Measurements from ENCODE around the gene CDIPT. TPM values are rescaled to one million over a fixed set of nuclear protein-coding genes. Genes with fewer than 3 reads are reported as not detected.

The CDIPT gene
- total and polyA plus RNA-seq, 2 experiments from 2014 or later = 126 to 181 TPM

- no peak for TF ChIP-seq EZH2 (IDR thresholded peaks at IDR 0.05; ENCODE audit: insufficient read depth, poor library complexity, severe bottlenecking)
- TF ChIP-seq EZH2phosphoT487 (IDR thresholded peaks at IDR 0.05; ENCODE audit: insufficient read depth, low read depth) = no peak
- H3K9ac ChIP-seq = no peak overlapping the region
- in situ Hi-C loops (cut with MboI) = no loop called here
- H3K36me3 ChIP-seq (ENCODE audit: low read depth) = no peaks in the 10 kb centered on the region
- WGBS, 2 experiments (ENCODE audit: low coverage in 1 of 2, low lambda C conversion rate in 2 of 2, missing lambda C conversion rate in 2 of 2) = 69 to 74% methylated on average over 6 of the region's 6 CpGs
- H3K79me2 ChIP-seq (ENCODE audit: insufficient read depth) = no peaks in the 10 kb centered on the region
- H3K27me3 ChIP-seq (replicated peaks; ENCODE audit: insufficient read depth) = no peaks in the 10 kb centered on the region
- H3F3A ChIP-seq (ENCODE audit: insufficient read depth) = no peaks in the 10 kb centered on the region
- H3K4me3 ChIP-seq = no peak overlapping the region
- H3K9me2 ChIP-seq (ENCODE audit: insufficient read depth) = no peaks in the 10 kb centered on the region
- no peak overlapping the region for H3K27ac ChIP-seq
- no peaks in the 10 kb centered on the region for H4K20me1 ChIP-seq (ENCODE audit: insufficient read depth)
- no peak overlapping the region for H3K4me2 ChIP-seq (ENCODE audit: unreplicated experiment)
- H2AFZ ChIP-seq = no peak overlapping the region
- DNase-seq = no peak
- no peaks in the 10 kb centered on the region for H3K4me1 ChIP-seq (ENCODE audit: insufficient read depth)
- H3K9me3 ChIP-seq (ENCODE audit: low read depth) = no peaks in the 10 kb centered on the region
These were observed 21.0 kb upstream of the CDIPT start for GRCh38 chr16:29883987-29884386.

- no peaks in the 10 kb centered on the region for H4K20me1 ChIP-seq (ENCODE audit: insufficient read depth)
- no peak overlapping the region for H3K9ac ChIP-seq
- H3K79me2 ChIP-seq (ENCODE audit: insufficient read depth) = no peaks in the 10 kb centered on the region
- no peak overlapping the region for H3K4me3 ChIP-seq
- H3K9me2 ChIP-seq (ENCODE audit: insufficient read depth) = no peaks in the 10 kb centered on the region
- H3K4me2 ChIP-seq (ENCODE audit: unreplicated experiment) = no peak overlapping the region
- no peaks in the 10 kb centered on the region for H3K9me3 ChIP-seq (ENCODE audit: low read depth)
- TF ChIP-seq EZH2 (IDR thresholded peaks at IDR 0.05; ENCODE audit: insufficient read depth, poor library complexity, severe bottlenecking) (no peak), EZH2phosphoT487 (IDR thresholded peaks at IDR 0.05; ENCODE audit: insufficient read depth, low read depth) (no peak)
- no peak overlapping the region for H2AFZ ChIP-seq
- 0 out of 2 replicates have a peak, but pooled peaks cover 6% of the 10 kb centered on the region for H3K27me3 ChIP-seq (replicated peaks; ENCODE audit: insufficient read depth)
- in situ Hi-C loops (cut with MboI) = no loop called here
- H3K27ac ChIP-seq = no peak overlapping the region
- no peak for DNase-seq
- H3K4me1 ChIP-seq (ENCODE audit: insufficient read depth) = no peaks in the 10 kb centered on the region
- no peaks in the 10 kb centered on the region for H3F3A ChIP-seq (ENCODE audit: insufficient read depth)
- 82 to 92% methylated on average over 3 of the region's 3 CpGs for WGBS, 2 experiments (ENCODE audit: low coverage in 1 of 2, low lambda C conversion rate in 2 of 2, missing lambda C conversion rate in 2 of 2)
- no peaks in the 10 kb centered on the region for H3K36me3 ChIP-seq (ENCODE audit: low read depth)
These were observed 18.0 kb upstream of the CDIPT start for GRCh38 chr16:29881050-29881449.

GRCh38 chr16:29878172-29878571 lies 15.1 kb upstream of the CDIPT start:
- no peaks in the 10 kb centered on the region for H3K4me1 ChIP-seq (ENCODE audit: insufficient read depth)
- in situ Hi-C loops (cut with MboI) = no loop called here

GRCh38 chr16:29877266-29877961 lies 14.4 kb upstream of the CDIPT start:
- WGBS, 2 experiments (ENCODE audit: low coverage in 1 of 2, low lambda C conversion rate in 2 of 2, missing lambda C conversion rate in 2 of 2) = 15 to 23% methylated on average over 26 to 27 of the region's 28 CpGs
- no peaks in the 10 kb centered on the region for H3K36me3 ChIP-seq (ENCODE audit: low read depth)
- in situ Hi-C loops (cut with MboI) = no loop called here
- no peaks in the 10 kb centered on the region for H4K20me1 ChIP-seq (ENCODE audit: insufficient read depth)
- H3K4me1 ChIP-seq (ENCODE audit: insufficient read depth) = no peaks in the 10 kb centered on the region
- H3K4me2 ChIP-seq (ENCODE audit: unreplicated experiment) = no peak overlapping the region
- H3K27ac ChIP-seq = no peak overlapping the region
- H3K9me3 ChIP-seq (ENCODE audit: low read depth) = no peaks in the 10 kb centered on the region
- peak overlapping the region; percentile 50; the same call in 1 of the 2 replicates for H3K4me3 ChIP-seq
- no peaks in the 10 kb centered on the region for H3F3A ChIP-seq (ENCODE audit: insufficient read depth)
- DNase-seq = peak; percentile 52
- peak overlapping the region; percentile 32; the same call in 1 of the 2 replicates for H2AFZ ChIP-seq
- no peak overlapping the region for H3K9ac ChIP-seq
- TF ChIP-seq EZH2phosphoT487 (IDR thresholded peaks at IDR 0.05; ENCODE audit: insufficient read depth, low read depth) (no peak), EZH2 (IDR thresholded peaks at IDR 0.05; ENCODE audit: insufficient read depth, poor library complexity, severe bottlenecking) (no peak)
- H3K9me2 ChIP-seq (ENCODE audit: insufficient read depth) = no peaks in the 10 kb centered on the region
- H3K79me2 ChIP-seq (ENCODE audit: insufficient read depth) = no peaks in the 10 kb centered on the region
- 0 out of 2 replicates have a peak, but pooled peaks cover 6% of the 10 kb centered on the region for H3K27me3 ChIP-seq (replicated peaks; ENCODE audit: insufficient read depth)

More at GRCh38 chr16:29878172-29878571, 15.1 kb upstream of the CDIPT start:
- Histone ChIP-seq H3F3A (ENCODE audit: insufficient read depth) (no peaks in the 10 kb centered on the region), H3K4me2 (ENCODE audit: unreplicated experiment) (no peak overlapping the region), H3K9me2 (ENCODE audit: insufficient read depth) (no peaks in the 10 kb centered on the region), H4K20me1 (ENCODE audit: insufficient read depth) (no peaks in the 10 kb centered on the region), H2AFZ (no peak overlapping the region), H3K9ac (no peak overlapping the region), H3K4me3 (no peak overlapping the region), H3K79me2 (ENCODE audit: insufficient read depth) (no peaks in the 10 kb centered on the region), H3K27ac (no peak overlapping the region), H3K9me3 (ENCODE audit: low read depth) (no peaks in the 10 kb centered on the region), H3K36me3 (ENCODE audit: low read depth) (no peaks in the 10 kb centered on the region), H3K27me3 (replicated peaks; ENCODE audit: insufficient read depth) (0 out of 2 replicates have a peak, but pooled peaks cover 6% of the 10 kb centered on the region)
- no peak for DNase-seq
- TF ChIP-seq EZH2phosphoT487 (IDR thresholded peaks at IDR 0.05; ENCODE audit: insufficient read depth, low read depth) (no peak), EZH2 (IDR thresholded peaks at IDR 0.05; ENCODE audit: insufficient read depth, poor library complexity, severe bottlenecking) (no peak)
- WGBS, 2 experiments (ENCODE audit: low coverage in 1 of 2, low lambda C conversion rate in 2 of 2, missing lambda C conversion rate in 2 of 2) = 74 to 80% methylated on average over 14 of the region's 14 CpGs
